Vagina (tissue), 2 donors: Measurements from ENCODE around the gene KRTAP27-1. TPM values are rescaled to one million over a fixed set of nuclear protein-coding genes. Genes with fewer than 3 reads are reported as not detected.

ENCODE experiments used
- DNase-seq, 2 donors: peaks; one replicate each; pipeline ENCODE4 v3.0.0-alpha.2; 2017; ENCODE audit errors: extremely low spot score in 2 of 2
- H3K27ac ChIP-seq: fragments of 200-600 bp; sonication (generic); one replicate; pipeline ENCODE4 v1.5.1; 2019
- H3K27me3 ChIP-seq: fragments of 200-600 bp; sonication (generic); one replicate; pipeline ENCODE4 v1.5.1; 2019
- H3K36me3 ChIP-seq, 2 donors: fragments of 200-600 bp; sonication (generic); one replicate each; pipeline ENCODE4 v1.5.1; 2017 to 2019
- H3K4me1 ChIP-seq: fragments of 200-600 bp; sonication (generic); one replicate; pipeline ENCODE4 v1.5.1; 2019
- H3K4me3 ChIP-seq, 2 donors: fragments of 200-600 bp; sonication (generic); 1 replicate in 1 of 2; 2 replicates in 1 of 2; pipeline ENCODE4 v1.5.1; 2016 to 2019
- H3K9me3 ChIP-seq: fragments of 200-600 bp; sonication (generic); one replicate; pipeline ENCODE4 v1.5.1; 2019
- POLR2A ChIP-seq, 2 donors: fragments of 450-650 bp; IDR thresholded peaks; one replicate each; pipeline ENCODE4 v1.6.1; 2017; ENCODE audit warnings: antibody characterized with exemption in 2 of 2, mild to moderate bottlenecking in 2 of 2, moderate library complexity in 2 of 2
- POLR2AphosphoS5 ChIP-seq, 2 donors: sonication (generic); formaldehyde crosslinking; IDR thresholded peaks; one replicate each; pipeline ENCODE4 v1.9.0; 2017; ENCODE audit warnings: antibody characterized with exemption in 2 of 2, mild to moderate bottlenecking in 2 of 2, low read depth in 1 of 2; ENCODE audit not compliant: insufficient read depth in 1 of 2
- intact Hi-C: fragments of 100-400 bp; cut with DNase I; formaldehyde crosslinking; loops from one replicate; pipeline ENCODE4 v1.15.1; 2023
- total RNA-seq: library from RNA; depleted of rRNA; stranded (reverse); fragments of >200 nt; gene quantifications from one replicate; pipeline ENCODE4 v1.2.3, GENCODE V29; 2016
- TF ChIP-seq, protein P1 (sequence below), 3 experiments: fragments of 450-650 bp in 2 of 3; fragments of 200-600 bp in 1 of 3; sonication (generic) in 1 of 3; IDR thresholded peaks; one replicate each; pipeline ENCODE4 v1.5.1; 2017 to 2019; ENCODE audit warnings: antibody characterized with exemption in 3 of 3, mild to moderate bottlenecking in 2 of 3, moderate library complexity in 2 of 3

KRTAP27-1 gene
- total RNA-seq, 1 donor from 2014 or later: not detected

DNA sequence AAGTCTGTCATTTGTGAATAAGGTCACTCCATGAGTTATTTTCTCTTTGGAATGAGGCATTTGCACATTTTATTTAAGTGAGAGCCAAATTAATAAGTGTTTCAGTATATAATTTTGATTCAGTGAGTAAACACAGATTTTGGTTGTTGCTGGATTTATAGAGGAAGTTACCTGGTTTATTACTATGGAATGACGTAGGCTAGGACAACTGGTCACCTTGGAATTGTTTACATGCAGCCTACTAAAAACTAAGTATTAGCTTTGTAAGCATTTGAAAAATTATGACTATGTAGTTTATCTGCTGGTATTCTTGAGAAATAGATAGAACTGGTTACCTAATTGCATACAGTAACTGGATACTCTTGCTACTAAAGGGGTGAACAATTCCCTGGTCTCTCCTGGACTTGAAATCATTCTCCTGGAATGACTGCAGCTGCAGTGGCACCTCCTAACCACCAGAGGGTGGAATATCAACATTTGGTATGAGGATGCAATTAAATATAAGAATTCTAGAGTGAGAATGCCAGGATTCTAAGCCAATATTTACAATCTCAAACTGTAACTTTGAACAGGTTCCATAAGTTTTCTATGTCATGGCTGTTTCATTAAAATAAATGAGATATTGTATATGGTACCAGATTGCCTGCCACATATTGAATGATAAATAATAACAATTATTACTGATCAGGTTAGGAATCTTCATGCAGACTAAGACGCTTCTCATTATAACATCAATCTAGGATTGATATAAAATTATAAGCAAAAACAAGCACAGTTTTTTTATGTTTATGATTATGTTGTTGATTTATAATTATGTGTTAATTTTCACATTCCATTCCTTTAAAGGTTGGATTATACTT is 3.5 kb upstream of the KRTAP27-1 start:
- H3K4me3 ChIP-seq: no peak overlapping the region
- no peaks in the 10 kb centered on the region for H3K27me3 ChIP-seq
- no peak overlapping the region for H3K27ac ChIP-seq
- TF ChIP-seq POLR2AphosphoS5 (IDR thresholded peaks at IDR 0.05; ENCODE audit: insufficient read depth in 1 of 2, low read depth in 1 of 2) (no peak), POLR2A (IDR thresholded peaks at IDR 0.05) (no peak)
- TF ChIP-seq, protein P1, sequence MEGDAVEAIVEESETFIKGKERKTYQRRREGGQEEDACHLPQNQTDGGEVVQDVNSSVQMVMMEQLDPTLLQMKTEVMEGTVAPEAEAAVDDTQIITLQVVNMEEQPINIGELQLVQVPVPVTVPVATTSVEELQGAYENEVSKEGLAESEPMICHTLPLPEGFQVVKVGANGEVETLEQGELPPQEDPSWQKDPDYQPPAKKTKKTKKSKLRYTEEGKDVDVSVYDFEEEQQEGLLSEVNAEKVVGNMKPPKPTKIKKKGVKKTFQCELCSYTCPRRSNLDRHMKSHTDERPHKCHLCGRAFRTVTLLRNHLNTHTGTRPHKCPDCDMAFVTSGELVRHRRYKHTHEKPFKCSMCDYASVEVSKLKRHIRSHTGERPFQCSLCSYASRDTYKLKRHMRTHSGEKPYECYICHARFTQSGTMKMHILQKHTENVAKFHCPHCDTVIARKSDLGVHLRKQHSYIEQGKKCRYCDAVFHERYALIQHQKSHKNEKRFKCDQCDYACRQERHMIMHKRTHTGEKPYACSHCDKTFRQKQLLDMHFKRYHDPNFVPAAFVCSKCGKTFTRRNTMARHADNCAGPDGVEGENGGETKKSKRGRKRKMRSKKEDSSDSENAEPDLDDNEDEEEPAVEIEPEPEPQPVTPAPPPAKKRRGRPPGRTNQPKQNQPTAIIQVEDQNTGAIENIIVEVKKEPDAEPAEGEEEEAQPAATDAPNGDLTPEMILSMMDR (IDR thresholded peaks at IDR 0.05): peak in 1 of 3 experiments; percentile 44
- no peak for DNase-seq
- intact Hi-C loops: no loop called here
- H3K9me3 ChIP-seq: no peaks in the 10 kb centered on the region
- no peaks in the 10 kb centered on the region for H3K36me3 ChIP-seq
- H3K4me1 ChIP-seq: no peaks in the 10 kb centered on the region

- no peak for TF ChIP-seq POLR2AphosphoS5 (IDR thresholded peaks at IDR 0.05; ENCODE audit: insufficient read depth in 1 of 2, low read depth in 1 of 2)
- no peaks in the 10 kb centered on the region for H3K9me3 ChIP-seq
Measured at GRCh38 chr21:30338717-30339116, 1.2 kb upstream of the KRTAP27-1 start.

DNA sequence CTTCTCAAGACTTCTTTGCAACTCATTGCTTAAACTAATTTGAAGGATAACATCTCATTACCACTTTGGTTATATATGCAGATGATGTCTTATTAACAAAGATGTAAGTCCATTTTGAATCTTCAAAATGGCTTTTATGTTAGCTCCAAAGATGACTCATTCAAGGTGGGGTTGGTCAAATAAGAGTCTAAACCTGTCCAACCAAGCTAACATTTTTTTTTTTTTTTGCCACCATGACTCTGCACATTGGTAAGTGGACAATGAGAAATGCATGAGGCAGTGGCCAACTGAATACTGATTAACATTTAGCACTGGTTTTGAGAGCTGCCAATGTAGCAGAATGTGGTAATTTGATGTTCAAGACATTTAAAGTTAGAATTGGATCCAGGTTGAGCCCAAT is 278 bp upstream of the KRTAP27-1 start:
- Histone ChIP-seq H3K4me1 (no peaks in the 10 kb centered on the region), H3K36me3 (no peaks in the 10 kb centered on the region), H3K27ac (no peak overlapping the region), H3K27me3 (no peaks in the 10 kb centered on the region), H3K4me3 (no peak overlapping the region), H3K9me3 (no peaks in the 10 kb centered on the region)
- TF ChIP-seq POLR2AphosphoS5 (IDR thresholded peaks at IDR 0.05; ENCODE audit: insufficient read depth in 1 of 2, low read depth in 1 of 2) (no peak), POLR2A (IDR thresholded peaks at IDR 0.05) (no peak)
- TF ChIP-seq, protein P1 (IDR thresholded peaks at IDR 0.05): no peak
- DNase-seq: no peak
- intact Hi-C loops: no loop called here

More at GRCh38 chr21:30338717-30339116, 1.2 kb upstream of the KRTAP27-1 start:
- no peaks in the 10 kb centered on the region for H3K36me3 ChIP-seq
- intact Hi-C loops: no loop called here
- no peak overlapping the region for H3K27ac ChIP-seq
- no peak for DNase-seq
- H3K4me1 ChIP-seq: no peaks in the 10 kb centered on the region
- H3K4me3 ChIP-seq: no peak overlapping the region
- no peaks in the 10 kb centered on the region for H3K27me3 ChIP-seq

- no peaks in the 10 kb centered on the region for H3K36me3 ChIP-seq
- no peak for DNase-seq
- no peak overlapping the region for H3K27ac ChIP-seq
- H3K27me3 ChIP-seq: no peaks in the 10 kb centered on the region
- H3K9me3 ChIP-seq: no peaks in the 10 kb centered on the region
- no peaks in the 10 kb centered on the region for H3K4me1 ChIP-seq
- H3K4me3 ChIP-seq: no peak overlapping the region
- TF ChIP-seq, protein P1 (IDR thresholded peaks at IDR 0.05): no peak
- TF ChIP-seq POLR2AphosphoS5 (IDR thresholded peaks at IDR 0.05; ENCODE audit: insufficient read depth in 1 of 2, low read depth in 1 of 2) (no peak), POLR2A (IDR thresholded peaks at IDR 0.05) (no peak)
- intact Hi-C loops: no loop called here
Measured at GRCh38 chr21:30336596-30336995, 898 bp downstream of the KRTAP27-1 start.

DNA sequence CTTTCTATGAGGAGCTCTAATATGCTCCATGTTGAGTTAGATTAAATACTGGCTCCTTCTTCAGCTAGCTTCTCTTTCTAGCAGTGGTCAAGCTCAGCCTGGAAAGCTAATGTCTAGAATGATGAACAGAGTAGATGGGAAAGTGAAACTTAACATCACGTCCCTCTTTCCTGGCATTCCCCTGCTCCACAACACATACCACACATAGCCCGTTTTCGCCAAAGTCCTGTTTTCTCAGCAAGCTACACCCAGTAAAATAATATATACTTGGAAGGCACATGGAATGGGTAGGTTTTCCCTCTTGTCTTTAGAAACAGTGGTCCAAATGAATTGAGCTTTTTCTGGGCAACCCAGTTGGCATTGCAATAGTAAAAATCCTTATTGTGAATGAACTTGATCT is 3.8 kb downstream of the KRTAP27-1 start:
- intact Hi-C loops: no loop called here
- no peak for DNase-seq
- H3K9me3 ChIP-seq: no peaks in the 10 kb centered on the region
- H3K4me1 ChIP-seq: no peaks in the 10 kb centered on the region
- TF ChIP-seq, protein P1 (IDR thresholded peaks at IDR 0.05): no peak
- TF ChIP-seq POLR2A (IDR thresholded peaks at IDR 0.05) (no peak), POLR2AphosphoS5 (IDR thresholded peaks at IDR 0.05; ENCODE audit: insufficient read depth in 1 of 2, low read depth in 1 of 2) (no peak)
- no peak overlapping the region for H3K27ac ChIP-seq
- no peaks in the 10 kb centered on the region for H3K36me3 ChIP-seq
- H3K4me3 ChIP-seq: no peak overlapping the region
- no peaks in the 10 kb centered on the region for H3K27me3 ChIP-seq
